Hippocampal formation (tissue), 2 donors: ENCODE measurements around the gene EFCAB7.

Experiments used
- DNase-seq, 2 donors: peaks; one replicate each; lab custom pipeline; 2025; lab: John Stamatoyannopoulos, UW

EFCAB7 gene

DNA sequence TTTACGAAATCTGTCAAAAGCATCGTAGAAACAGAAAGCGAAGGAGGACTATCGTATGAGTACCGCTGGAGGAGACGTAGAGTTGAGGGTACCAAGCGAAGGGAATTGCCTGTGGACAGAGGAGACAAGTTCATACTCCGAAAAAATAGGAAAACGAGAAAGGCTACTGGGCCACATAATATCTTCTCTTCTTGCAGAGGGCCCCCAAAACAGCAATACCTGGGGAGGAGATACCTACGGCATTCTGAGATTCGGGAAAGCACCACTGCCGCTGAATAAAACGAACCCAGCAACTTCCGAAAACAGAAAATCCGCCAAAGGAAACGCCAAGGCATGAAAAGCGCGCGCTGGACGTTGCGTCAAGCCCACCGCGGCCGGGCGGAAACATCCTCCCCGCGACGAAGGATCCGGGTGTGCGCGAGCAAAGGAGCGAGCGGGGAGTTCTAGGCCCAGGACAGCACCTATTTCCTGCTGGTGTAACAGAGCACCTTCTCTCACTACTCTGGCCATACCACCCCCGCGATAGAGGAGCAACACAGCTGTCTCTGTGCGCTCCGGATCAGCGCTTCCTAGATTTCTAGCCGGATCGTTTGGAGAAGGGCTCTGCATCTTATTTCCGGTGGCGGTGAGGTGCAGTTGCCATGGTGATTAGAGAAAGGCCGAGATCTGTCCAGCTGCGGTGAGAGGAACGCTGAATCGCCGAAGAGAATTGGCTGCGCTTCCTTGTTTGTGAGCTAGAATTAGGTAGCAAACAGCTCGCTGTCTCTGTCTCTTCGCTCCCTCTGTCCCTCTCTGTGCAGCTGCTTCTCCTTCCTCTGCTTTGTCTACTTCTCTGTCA, at the start of gene EFCAB7, which contains the start of gene ITGB3BP:
TSS of gene EFCAB7 (plus strand) at position 635 of the 838 bp plus-strand sequence. CDS start 2,048 bp downstream, outside the sequence.
TSS of gene ITGB3BP (minus strand) at position 335 of the 838 bp plus-strand sequence. CDS start at position 243, 92 bp downstream.
- DNase-seq, result peak; percentile 83 to 89

DNA sequence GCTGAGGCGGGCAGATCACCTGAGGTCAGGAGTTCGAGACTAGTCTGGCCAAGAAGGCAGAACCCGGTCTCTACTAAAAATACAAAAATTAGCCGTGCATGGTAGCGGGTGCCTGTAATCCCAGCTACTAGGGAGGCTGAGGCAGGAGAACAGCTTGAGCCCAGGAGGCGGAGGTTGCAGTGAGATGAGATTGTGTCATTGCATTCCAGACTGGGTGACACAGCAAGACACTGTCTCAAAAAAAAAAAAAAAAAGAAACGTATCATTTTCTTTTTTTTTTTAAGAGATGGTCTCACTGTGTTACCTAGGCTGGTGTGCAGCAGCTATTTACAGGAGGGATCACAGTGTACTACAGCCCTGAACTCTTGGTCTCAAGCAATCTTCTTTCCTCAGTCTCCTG, 47.6 kb upstream of the EFCAB7 start:
- DNase-seq, result no peak

DNA sequence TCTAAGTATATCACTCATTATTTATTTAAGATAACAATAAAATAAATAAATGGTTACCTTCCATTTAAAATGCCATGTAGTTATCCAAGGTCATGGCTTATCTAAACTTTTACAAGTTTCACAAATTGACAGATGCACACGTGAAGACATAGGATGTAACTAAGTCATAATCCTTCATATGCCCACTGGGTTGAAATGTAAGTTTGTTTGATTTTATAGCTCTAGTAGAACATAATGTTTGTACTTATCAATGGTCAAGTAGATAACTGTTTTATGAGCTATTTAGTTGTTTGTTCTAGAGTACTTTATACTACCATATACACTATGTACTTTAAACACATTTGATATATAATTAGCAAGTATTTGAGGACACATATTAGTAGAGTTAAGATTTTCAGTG, 43.3 kb upstream of the EFCAB7 start:
- no peak for DNase-seq

GRCh38 chr1:63486629-63487028, 36.7 kb upstream of the EFCAB7 start:
- DNase-seq, result no peak

DNA sequence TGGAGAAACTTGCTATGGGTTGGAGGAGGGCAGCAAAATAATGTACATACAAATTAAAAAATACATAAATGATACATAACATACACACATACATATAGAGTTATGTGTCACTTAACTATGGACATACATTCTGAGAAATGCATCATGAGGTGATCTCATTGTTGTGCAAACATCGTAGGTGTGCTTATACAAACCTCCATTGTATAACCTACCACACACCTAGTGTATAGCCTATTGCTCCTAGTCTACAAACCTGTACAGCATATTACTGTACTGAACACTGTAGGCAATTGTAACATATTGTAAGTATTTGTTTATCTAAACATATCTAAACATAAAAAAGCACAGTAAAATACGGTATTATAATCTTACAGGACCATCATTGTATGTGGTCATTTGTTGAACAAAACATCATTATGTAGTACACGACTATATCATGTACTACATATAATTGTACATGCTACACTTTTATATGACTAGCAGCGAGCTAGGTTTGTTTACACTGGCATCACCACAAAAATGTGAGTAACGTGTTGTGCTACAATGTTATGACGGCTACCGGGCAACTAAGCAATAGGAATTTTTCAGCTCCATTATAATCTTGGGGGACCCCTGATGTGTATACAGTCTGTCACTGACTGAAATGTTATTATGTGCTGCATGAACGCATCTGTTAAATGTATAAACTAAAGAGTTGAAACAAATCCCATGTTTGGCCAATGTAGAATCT, 35.8 kb upstream of the EFCAB7 start:
- DNase-seq, result no peak

- no peak for DNase-seq
These were observed 25.7 kb upstream of the EFCAB7 start for GRCh38 chr1:63497577-63497976.

GRCh38 chr1:63498106-63498505, 25.2 kb upstream of the EFCAB7 start:
- no peak for DNase-seq

- no peak for DNase-seq
These were observed 22.1 kb upstream of the EFCAB7 start for GRCh38 chr1:63501256-63501655.

- no peak for DNase-seq
These were observed 16.5 kb upstream of the EFCAB7 start for GRCh38 chr1:63506782-63507181.

DNA sequence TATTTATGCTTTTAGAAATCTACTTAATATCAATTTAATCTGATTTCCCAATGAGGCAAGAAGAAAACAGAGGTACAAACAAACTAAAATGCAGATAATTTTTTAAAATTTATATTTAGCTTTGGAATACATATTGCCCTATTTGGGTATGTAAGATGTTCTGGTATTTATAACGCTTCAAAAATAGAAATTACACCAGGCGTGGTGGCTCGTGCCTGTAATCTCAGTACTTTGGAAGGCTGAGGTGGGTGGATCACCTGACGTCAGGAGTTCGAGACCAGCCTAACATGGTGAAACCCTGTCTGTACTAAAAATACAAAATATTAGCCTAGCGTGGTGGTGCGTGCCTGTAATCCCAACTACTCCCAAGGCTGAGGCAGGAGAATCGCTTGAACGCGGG, 13.6 kb upstream of the EFCAB7 start:
- no peak for DNase-seq

GRCh38 chr1:63512584-63512983, 10.7 kb upstream of the EFCAB7 start:
- DNase-seq, result no peak

DNA sequence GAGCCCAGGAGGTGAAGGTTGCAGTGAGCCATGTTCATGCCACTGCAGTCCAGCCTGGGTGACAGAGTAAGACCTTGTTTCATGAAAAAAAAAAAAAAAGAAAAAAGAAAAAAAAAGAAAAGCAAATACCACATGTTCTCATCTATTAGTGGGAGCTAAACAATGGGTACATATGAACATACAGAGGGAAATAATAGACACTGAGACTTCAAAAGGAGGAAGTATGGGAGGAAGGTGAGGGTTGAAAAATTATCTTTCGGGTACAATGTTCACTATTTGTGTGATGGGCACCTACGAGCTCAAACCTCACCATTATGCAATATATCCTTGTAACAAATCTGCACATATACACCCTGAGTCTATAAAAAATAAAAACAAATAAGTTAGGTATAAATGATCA, 6.7 kb upstream of the EFCAB7 start:
- DNase-seq, result no peak

- no peak for DNase-seq
These were observed 413 bp downstream of the EFCAB7 start for GRCh38 chr1:63523738-63524137.

DNA sequence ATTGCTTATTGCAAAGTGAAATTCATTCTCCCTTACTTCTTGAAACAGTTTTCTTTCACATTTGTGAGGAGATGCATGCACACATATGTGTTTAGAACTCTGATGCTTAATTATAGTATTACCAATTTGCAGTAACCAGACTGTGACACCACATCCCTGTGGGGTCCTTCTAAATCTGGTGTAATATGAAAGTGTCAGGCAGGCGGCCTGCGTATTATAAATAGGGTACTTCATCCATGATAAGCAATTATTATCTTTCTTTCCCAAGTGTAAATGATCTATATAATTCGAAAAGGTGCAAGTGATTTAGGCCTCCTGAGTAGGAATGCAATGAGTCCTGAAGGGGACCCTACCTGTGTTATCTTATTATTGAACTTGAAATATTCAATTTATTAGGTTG, 876 bp downstream of the EFCAB7 start:
- DNase-seq, result no peak

- DNase-seq, result no peak
These were observed 9.4 kb downstream of the EFCAB7 start for GRCh38 chr1:63532727-63533126.

DNA sequence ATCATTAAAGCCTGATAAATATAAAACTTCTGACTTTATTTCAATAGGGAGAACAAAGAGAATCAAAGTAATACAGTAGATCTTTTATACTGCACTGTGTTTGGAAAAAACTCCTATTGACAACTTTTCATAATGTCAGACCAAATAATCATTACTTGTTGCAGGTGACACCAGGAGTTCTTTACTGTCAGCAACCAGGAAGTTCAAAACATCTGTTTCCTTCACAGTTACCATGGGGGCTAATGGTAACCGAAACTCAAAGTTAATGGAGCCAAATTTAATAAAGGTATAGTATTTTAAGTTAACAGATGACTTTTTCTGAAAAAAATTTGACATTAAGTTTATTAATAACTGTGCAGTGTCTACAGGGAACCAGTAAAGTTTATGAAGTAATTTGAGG, 10.6 kb downstream of the EFCAB7 start:
- DNase-seq, result no peak

GRCh38 chr1:63534406-63534805, 11.1 kb downstream of the EFCAB7 start:
- no peak for DNase-seq

DNA sequence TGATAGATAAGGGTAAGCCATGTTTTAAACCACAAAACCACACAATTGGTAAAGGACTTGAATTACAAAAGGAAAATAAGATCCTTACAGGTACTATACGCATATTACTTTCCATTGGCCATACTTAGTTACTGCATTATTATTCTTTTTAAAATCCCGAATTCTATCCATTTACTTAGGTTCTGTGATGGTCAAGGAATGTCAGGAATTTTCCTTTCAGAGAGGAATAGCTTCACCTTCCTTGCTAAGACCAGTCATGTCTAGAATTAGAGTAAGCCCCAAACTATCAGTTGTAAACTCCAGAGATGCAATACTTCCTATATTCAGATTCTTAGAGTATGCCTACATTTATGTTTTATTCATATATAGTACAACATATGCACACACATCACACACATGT, 13.7 kb downstream of the EFCAB7 start:
- DNase-seq, result no peak

DNA sequence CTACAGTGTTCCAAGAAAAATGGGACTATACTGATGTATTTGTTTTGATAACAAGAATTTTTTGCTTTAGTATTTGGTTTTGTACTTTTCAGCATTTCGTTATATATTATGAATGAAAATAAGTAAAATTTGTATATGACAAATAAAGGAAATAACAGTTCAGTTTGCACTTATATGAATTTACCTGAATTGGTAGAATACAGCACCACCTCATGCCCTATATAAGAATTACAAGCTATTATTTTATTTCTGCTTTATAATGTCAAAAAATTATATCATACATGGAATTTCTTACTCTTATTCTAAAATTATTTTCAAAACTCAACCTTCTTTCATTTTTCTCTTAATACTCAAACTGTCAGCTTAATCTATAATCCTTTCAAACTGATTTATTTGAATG, 14.6 kb downstream of the EFCAB7 start:
- DNase-seq, result no peak

- no peak for DNase-seq
These were observed 22.5 kb downstream of the EFCAB7 start for GRCh38 chr1:63545780-63546179.

DNA sequence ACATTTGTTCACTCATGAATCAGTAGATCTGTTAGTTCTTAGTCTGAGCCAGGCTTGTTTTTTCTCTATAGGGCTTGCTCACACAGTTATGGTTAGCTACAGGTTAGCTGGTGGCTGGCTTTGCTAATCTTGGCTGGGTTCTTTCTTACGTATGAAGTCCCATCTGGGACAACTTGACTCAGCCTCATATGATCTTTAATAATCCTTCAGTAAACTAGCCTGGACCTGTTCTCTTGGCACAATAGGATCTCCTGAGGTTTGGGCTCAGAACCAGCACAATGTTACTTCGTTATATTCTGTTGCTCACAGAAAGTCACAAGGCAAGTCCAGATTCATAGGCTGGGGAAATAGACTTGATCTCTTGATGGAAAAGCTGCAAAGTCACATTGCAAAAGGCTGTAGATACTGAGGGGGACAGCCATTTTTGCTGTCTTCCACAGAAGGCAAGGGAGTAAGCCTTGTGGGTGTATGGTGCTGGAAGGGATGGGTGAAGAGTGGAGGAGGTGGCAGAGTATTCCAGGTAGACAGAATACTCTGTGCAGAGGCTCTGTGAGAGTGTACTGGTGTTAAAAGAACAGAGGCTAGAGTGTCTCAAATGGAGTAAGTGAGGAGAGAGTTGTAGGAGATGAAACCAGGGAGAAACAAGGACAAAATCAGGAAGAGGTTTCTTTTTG, 24.4 kb downstream of the EFCAB7 start:
- no peak for DNase-seq

GRCh38 chr1:63548303-63548702, 25.0 kb downstream of the EFCAB7 start:
- no peak for DNase-seq

DNA sequence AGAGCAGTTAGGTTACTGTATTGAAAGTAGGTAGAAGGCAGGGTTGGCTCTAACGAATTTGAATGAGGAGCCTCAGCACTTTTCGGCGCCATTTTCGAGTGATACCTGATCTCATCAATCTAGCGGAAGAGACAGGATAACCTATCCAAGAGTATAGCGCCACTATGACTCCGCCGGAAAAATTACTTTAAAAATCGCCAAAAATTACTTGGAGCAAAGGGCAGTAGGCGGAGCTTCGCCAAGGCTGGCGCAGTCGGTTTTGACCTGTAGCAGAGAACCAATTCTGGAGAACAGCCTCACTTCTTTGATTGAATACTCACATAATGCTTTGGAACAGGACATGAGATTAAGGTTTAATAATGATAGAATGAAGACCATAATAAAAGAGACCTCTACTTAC, 25.6 kb downstream of the EFCAB7 start:
- no peak for DNase-seq
